HL-60 (cell line): ENCODE results near the gene OR5M11.

Experiments used
- DNase-seq, 2 experiments: peaks; one replicate each; pipeline ENCODE4 v3.0.0-alpha.2; 2010 to 2020; ENCODE audit warnings: low read depth in 1 of 2, low spot score in 1 of 2
- H3K27ac ChIP-seq: fragments of 250-450 bp; sonication (Bioruptor Pico); replicated peaks from 2 replicates; pipeline ENCODE4 v1.5.1; 2020; ENCODE audit warnings: mild to moderate bottlenecking, moderate library complexity
- H3K27me3 ChIP-seq: fragments of 250-450 bp; sonication (Bioruptor Pico); 2 replicates; pipeline ENCODE4 v1.5.1; 2021; ENCODE audit warnings: mild to moderate bottlenecking, moderate library complexity; ENCODE audit not compliant: insufficient read depth, poor library complexity, severe bottlenecking
- H3K4me3 ChIP-seq: replicated peaks from 2 replicates; pipeline ENCODE4 v1.5.1; 2011; ENCODE audit warnings: mild to moderate bottlenecking, control low read depth, low read length; ENCODE audit not compliant: insufficient read depth
- GABPA ChIP-seq: IDR thresholded peaks from 2 replicates; pipeline ENCODE4 v1.6.1; 2012; ENCODE audit warnings: low read depth
- POLR2AphosphoS5 ChIP-seq: IDR thresholded peaks from 2 replicates; pipeline ENCODE4 v1.6.1; 2012; ENCODE audit warnings: low read depth
- SPI1 ChIP-seq: IDR thresholded peaks from 2 replicates; pipeline ENCODE4 v1.6.1; 2012; ENCODE audit warnings: low read depth, mild to moderate bottlenecking, borderline replicate concordance
- TF ChIP-seq, protein P1 (sequence below): IDR thresholded peaks from 2 replicates; pipeline ENCODE4 v1.6.1; 2012; ENCODE audit warnings: low read depth; ENCODE audit not compliant: insufficient replicate concordance
- TF ChIP-seq, protein P2 (sequence below): IDR thresholded peaks from one replicate; pipeline ENCODE4 v1.5.1; 2011; ENCODE audit warnings: low read length, control low read depth, inconsistent platforms; ENCODE audit not compliant: insufficient read depth

OR5M11 gene

DNA sequence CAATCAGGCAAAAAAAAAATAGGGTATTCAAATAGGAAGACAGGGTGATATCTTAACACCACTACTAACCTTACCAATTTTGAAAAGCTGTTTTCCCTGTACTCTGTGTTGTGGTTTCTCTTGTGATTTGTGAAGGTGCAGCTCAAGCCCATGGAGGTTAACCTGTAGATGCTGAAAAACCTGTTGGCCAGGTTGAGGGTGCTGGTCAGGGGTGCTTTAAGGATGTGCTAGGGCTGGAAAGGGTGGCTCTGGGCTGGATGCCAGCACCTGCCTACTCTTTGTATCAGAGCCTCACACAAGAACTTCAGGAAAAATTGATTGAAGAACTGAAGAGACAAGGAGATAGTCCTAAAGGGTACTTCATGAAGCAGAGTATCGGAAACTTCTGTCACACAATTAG is 33.6 kb downstream of the OR5M11 start:
- TF ChIP-seq SPI1: no peak
- TF ChIP-seq POLR2AphosphoS5: no peak
- TF ChIP-seq, protein P1, sequence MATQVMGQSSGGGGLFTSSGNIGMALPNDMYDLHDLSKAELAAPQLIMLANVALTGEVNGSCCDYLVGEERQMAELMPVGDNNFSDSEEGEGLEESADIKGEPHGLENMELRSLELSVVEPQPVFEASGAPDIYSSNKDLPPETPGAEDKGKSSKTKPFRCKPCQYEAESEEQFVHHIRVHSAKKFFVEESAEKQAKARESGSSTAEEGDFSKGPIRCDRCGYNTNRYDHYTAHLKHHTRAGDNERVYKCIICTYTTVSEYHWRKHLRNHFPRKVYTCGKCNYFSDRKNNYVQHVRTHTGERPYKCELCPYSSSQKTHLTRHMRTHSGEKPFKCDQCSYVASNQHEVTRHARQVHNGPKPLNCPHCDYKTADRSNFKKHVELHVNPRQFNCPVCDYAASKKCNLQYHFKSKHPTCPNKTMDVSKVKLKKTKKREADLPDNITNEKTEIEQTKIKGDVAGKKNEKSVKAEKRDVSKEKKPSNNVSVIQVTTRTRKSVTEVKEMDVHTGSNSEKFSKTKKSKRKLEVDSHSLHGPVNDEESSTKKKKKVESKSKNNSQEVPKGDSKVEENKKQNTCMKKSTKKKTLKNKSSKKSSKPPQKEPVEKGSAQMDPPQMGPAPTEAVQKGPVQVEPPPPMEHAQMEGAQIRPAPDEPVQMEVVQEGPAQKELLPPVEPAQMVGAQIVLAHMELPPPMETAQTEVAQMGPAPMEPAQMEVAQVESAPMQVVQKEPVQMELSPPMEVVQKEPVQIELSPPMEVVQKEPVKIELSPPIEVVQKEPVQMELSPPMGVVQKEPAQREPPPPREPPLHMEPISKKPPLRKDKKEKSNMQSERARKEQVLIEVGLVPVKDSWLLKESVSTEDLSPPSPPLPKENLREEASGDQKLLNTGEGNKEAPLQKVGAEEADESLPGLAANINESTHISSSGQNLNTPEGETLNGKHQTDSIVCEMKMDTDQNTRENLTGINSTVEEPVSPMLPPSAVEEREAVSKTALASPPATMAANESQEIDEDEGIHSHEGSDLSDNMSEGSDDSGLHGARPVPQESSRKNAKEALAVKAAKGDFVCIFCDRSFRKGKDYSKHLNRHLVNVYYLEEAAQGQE: no peak
- TF ChIP-seq, protein P2, sequence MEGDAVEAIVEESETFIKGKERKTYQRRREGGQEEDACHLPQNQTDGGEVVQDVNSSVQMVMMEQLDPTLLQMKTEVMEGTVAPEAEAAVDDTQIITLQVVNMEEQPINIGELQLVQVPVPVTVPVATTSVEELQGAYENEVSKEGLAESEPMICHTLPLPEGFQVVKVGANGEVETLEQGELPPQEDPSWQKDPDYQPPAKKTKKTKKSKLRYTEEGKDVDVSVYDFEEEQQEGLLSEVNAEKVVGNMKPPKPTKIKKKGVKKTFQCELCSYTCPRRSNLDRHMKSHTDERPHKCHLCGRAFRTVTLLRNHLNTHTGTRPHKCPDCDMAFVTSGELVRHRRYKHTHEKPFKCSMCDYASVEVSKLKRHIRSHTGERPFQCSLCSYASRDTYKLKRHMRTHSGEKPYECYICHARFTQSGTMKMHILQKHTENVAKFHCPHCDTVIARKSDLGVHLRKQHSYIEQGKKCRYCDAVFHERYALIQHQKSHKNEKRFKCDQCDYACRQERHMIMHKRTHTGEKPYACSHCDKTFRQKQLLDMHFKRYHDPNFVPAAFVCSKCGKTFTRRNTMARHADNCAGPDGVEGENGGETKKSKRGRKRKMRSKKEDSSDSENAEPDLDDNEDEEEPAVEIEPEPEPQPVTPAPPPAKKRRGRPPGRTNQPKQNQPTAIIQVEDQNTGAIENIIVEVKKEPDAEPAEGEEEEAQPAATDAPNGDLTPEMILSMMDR: no peak
- TF ChIP-seq GABPA: no peak
- Histone ChIP-seq H3K27me3 (no peaks in the 10 kb centered on the region), H3K27ac (no peak overlapping the region), H3K4me3 (no peak overlapping the region)
- no peak for DNase-seq

DNA sequence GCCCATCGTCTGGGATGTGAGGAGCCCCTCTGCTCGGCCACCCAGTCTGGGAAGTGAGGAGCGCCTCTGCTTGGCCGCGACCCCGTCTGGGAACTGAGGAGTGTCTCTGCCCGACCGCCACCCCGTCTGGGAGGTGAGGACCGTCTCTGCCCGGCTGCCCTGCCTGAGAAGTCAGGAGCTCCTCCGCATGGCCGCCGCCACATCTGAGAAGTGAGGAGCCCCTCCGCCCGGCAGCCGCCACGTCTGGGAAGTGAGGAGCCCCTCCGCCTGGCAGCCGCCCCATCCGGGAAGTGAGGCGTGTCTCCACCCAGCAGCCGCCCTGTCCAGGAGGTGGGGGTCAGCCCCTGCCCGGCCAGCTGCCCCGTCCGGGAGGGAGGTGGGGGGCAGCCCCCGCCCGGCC is 46.0 kb downstream of the OR5M11 start:
- no peaks in the 10 kb centered on the region for H3K27me3 ChIP-seq

DNA sequence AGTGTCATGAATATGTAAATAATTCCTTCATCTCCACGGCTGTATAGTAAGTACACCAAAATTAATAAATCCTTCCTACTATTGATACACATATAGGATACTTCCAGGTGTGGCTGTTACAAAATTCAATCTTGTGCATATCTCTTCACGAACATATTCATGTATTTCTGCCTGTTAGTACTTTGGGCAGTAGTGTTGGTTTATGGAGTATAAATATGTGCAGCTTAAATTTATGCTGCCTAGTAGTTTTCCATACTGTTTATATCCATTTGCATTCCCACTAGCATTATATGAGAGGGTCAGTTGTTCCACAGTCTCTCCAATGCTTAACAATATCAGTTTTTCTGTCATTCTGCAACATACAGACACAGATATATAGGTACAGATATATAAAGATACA is 47.9 kb downstream of the OR5M11 start:
- Histone ChIP-seq H3K27me3 (no peaks in the 10 kb centered on the region), H3K27ac (no peak overlapping the region), H3K4me3 (no peak overlapping the region)
- TF ChIP-seq, protein P2: no peak
- TF ChIP-seq POLR2AphosphoS5 (no peak), GABPA (no peak), SPI1 (no peak)
- TF ChIP-seq, protein P1: no peak
- DNase-seq: no peak

More for the DNA sequence above, 46.0 kb downstream of the OR5M11 start:
- no peak for TF ChIP-seq POLR2AphosphoS5
- TF ChIP-seq, protein P2: no peak
- TF ChIP-seq, protein P1: no peak
- TF ChIP-seq SPI1: no peak
- no peak for TF ChIP-seq GABPA
- Histone ChIP-seq H3K27ac (no peak overlapping the region), H3K4me3 (no peak overlapping the region)
- DNase-seq: no peak
